Embryonic facial prominence (tissue), 1 donor: Measurements from ENCODE around the gene ADCY5.

ENCODE experiments used
- DNase-seq: peaks from one replicate; pipeline ENCODE4 v3.0.0-alpha.2; 2016; ENCODE audit errors: extremely low spot score

ADCY5 gene

GRCh38 chr3:123369085-123369484 is 79.8 kb downstream of the ADCY5 start:
- no peak for DNase-seq

GRCh38 chr3:123367467-123368154 is 81.3 kb downstream of the ADCY5 start:
- DNase-seq: no peak

- no peak for DNase-seq
Observed at GRCh38 chr3:123365450-123366143, 83.3 kb downstream of the ADCY5 start.

DNA sequence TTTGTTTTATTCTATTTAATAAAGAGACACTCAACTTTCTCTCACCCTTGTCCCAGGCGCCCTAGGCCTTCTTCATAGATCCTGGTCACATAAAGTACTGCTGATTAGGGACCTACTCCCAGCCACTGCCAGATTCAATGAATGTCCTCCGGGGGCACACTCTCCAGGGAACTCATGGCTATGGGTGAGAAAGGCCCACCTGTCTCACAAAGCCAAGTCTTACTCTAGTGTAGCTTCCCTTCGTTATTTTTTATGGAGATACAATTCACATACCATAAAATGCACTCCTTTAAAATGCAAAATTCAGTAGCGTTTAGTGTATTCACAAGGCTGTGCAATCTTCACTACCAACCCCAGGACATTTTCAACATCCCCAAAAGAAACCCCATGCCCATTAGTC is 87.8 kb downstream of the ADCY5 start:
- DNase-seq: no peak

DNA sequence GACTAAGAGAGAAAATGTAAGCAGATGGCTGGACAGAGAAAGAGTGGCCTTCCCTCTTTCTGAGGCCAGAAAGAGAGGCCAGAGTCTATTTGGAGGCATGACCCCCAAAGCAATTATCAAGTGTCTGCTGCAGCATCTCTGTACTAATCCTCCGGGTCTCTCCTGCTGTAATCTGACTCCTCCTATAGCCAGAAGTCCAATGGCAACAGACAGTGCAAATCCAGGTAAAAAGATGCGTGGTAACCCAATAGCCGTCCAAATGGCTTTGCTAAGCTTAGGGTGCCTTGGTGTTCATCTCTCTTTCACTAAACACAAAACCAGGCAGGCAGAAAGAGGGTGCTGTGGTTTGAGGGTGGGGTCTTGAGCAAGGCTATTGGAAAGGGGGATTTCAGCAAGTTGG is 91.6 kb downstream of the ADCY5 start:
- DNase-seq: no peak

GRCh38 chr3:123353850-123354233 is 95.0 kb downstream of the ADCY5 start:
- DNase-seq: no peak

GRCh38 chr3:123353227-123353849 is 95.6 kb downstream of the ADCY5 start:
- DNase-seq: no peak

DNA sequence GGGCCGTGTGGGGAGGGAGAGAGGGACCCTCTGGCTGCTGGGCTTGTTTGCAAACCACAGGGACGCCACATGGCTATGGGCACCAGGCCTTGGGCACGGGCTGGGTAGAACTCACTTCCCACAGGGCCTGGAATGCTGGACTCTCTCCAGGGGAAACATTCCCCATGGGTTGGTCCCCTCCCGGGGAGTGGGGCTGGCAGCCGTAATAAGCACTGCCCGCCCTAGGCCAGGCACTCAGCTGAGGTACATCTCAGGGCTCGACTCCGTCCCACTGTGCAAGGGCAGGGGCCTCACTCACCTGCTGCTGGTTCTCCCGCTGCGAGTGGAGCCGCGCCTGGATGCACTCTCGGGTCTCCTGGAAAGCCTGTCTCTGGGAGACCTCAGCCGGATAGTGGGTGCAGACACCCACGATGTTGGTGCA is 96.7 kb downstream of the ADCY5 start:
- no peak for DNase-seq

GRCh38 chr3:123351501-123351900 is 97.4 kb downstream of the ADCY5 start:
- no peak for DNase-seq

GRCh38 chr3:123350971-123351370 is 97.9 kb downstream of the ADCY5 start:
- no peak for DNase-seq

GRCh38 chr3:123349566-123350435 is 99.1 kb downstream of the ADCY5 start:
- DNase-seq: no peak

DNA sequence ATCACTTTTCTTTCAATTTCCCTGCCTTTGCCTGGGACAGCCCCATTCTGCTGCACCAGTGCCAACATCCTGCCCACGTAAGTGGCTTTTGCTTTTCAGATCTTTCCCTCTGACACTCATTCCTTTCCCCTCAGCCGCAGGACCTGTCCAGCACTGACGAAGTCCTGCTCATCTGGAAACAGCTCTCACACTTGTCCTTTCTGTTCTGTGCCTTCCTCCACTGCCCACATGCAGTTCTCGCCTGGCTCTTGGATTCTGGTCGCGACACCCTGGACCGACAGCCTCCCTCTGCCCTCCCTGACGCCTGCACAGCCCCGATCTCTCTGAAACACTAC is 99.7 kb downstream of the ADCY5 start:
- DNase-seq: no peak

- no peak for DNase-seq
Observed at GRCh38 chr3:123348471-123349200, 100.3 kb downstream of the ADCY5 start.

- DNase-seq: no peak
Observed at GRCh38 chr3:123347691-123348264, 101.1 kb downstream of the ADCY5 start.

GRCh38 chr3:123347205-123347604 is 101.7 kb downstream of the ADCY5 start:
- no peak for DNase-seq

- DNase-seq: no peak
Observed at GRCh38 chr3:123346021-123346420, 102.9 kb downstream of the ADCY5 start.

DNA sequence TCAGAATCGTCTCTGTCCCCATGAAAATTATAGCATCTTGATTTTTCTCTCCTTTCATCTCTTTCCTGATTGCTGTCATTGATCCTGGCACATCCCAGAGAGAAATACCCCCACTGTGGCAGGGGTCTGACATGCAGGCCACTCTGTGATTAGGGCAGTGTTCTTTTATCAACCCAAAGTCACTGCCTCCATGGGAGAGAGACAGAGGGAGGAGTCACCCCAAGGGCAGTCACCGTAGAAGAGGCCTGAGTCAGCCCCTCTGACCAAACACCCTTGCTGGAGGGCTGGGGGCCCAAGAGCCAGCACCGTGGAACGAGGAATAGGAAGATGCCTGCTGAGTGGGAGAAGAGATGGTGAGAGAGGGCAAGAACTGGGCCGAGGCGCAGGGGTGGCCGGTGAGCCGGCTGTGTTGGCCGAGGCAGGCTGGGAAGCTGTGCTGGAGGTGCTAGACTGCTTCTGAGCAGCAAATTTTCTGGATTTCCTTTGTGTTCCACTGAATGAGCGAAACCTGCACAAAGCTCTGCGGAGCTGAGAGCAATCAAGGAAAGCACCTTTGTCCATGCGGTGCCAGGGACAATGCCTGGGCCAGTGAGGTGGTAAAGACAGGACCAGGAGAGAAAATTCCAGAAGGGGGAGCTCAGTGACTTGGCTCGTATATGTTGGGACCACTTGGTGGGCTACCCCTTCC is 103.8 kb downstream of the ADCY5 start:
- DNase-seq: no peak

- DNase-seq: no peak
Observed at GRCh38 chr3:123344175-123344906, 104.5 kb downstream of the ADCY5 start.

DNA sequence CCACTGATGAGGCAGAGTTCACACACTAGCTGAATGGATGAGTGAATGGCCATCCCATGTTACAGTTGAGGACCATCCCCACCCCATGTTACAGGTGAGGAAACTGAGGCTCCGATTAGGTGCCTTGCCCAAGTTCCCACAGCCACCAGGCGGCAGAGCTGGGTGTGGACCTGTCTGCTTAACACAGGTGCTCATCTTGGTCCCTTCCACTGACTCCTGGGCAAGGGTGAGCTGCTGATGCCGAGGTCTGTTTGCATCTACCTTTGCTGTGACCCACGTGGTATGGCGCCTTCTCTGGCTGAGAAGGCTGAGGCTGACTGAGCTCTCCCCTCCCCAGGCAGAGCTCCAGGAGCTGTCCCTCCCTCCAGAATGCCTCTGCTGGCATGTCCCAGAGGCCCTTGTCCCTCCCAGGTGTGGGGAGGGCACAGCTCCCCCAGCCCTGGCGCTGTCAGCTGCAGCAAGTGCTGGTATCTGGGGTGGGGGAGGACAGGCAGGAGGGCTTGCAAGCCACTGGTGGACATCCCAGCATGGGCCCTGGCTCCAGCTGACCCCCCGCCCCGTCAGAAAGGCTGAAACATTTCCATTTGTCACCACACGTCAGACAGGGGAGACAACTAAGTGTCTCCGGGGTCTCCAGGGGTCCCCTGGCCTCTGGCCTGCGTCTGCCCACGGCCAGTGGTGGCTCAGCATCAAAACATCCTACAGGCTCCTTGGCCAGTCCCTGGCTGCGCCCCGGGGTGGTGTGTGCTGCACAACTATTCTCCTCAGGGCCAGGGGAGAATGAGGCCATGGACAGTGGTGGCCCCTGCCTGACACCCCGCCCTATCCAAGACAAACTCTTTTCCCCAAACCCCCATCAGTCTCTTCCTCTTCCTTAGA is 105.4 kb downstream of the ADCY5 start:
- no peak for DNase-seq
